GM19023 (cell line): ENCODE results near the gene NXPE4.
"Not testable (repeated sequence)": the region's sequence is repeated elsewhere in the genome, so short reads cannot be mapped to it uniquely, and the experiment has no call there.

Experiments
- ATAC-seq: cut with Tn5 transposase; IDR thresholded peaks from one replicate; pipeline ENCODE4 v1.9.1; 2021; ENCODE audit warnings: mild to moderate bottlenecking, moderate library complexity; ENCODE audit not compliant: unreplicated experiment

NXPE4 gene

GRCh38 chr11:114610984-114611944 lies 15.7 kb upstream of the NXPE4 start:
- no peak for ATAC-seq

GRCh38 chr11:114610550-114610949 lies 15.0 kb upstream of the NXPE4 start:
- no peak for ATAC-seq

GRCh38 chr11:114609429-114609828 lies 13.8 kb upstream of the NXPE4 start:
- no peak for ATAC-seq

- not testable (repeated sequence) for ATAC-seq
Measured at GRCh38 chr11:114608605-114609004, 13.0 kb upstream of the NXPE4 start.

- no peak for ATAC-seq
Measured at GRCh38 chr11:114607753-114608459, 12.3 kb upstream of the NXPE4 start.

GRCh38 chr11:114606802-114607075 lies 11.2 kb upstream of the NXPE4 start:
- not testable (repeated sequence) for ATAC-seq

GRCh38 chr11:114606003-114606801 lies 10.6 kb upstream of the NXPE4 start:
- ATAC-seq: no peak

GRCh38 chr11:114605370-114605769 lies 9.8 kb upstream of the NXPE4 start:
- ATAC-seq: no peak

- ATAC-seq: no peak
Measured at GRCh38 chr11:114604886-114605285, 9.3 kb upstream of the NXPE4 start.

GRCh38 chr11:114604179-114604813 lies 8.7 kb upstream of the NXPE4 start:
- no peak for ATAC-seq

GRCh38 chr11:114603151-114603550 lies 7.6 kb upstream of the NXPE4 start:
- not testable (repeated sequence) for ATAC-seq

- no peak for ATAC-seq
Measured at GRCh38 chr11:114598461-114598860, 2.9 kb upstream of the NXPE4 start.

GRCh38 chr11:114596175-114596919 lies 761 bp upstream of the NXPE4 start:
- ATAC-seq: no peak

- no peak for ATAC-seq
Measured at GRCh38 chr11:114594703-114595102, 883 bp downstream of the NXPE4 start.

- no peak for ATAC-seq
Measured at GRCh38 chr11:114587398-114587953, 8.1 kb downstream of the NXPE4 start.

GRCh38 chr11:114586797-114587196 lies 8.8 kb downstream of the NXPE4 start:
- no peak for ATAC-seq

GRCh38 chr11:114571712-114572111 lies 23.9 kb downstream of the NXPE4 start:
- ATAC-seq: no peak

- ATAC-seq: no peak
Measured at GRCh38 chr11:114569801-114570200, 25.8 kb downstream of the NXPE4 start.

GRCh38 chr11:114566276-114566675 lies 29.3 kb downstream of the NXPE4 start:
- ATAC-seq: no peak

GRCh38 chr11:114564831-114565230 lies 30.8 kb downstream of the NXPE4 start:
- ATAC-seq: no peak
